PC-3 (cell line): ENCODE results near the gene UBASH3B. TPM values are rescaled to one million over a fixed set of nuclear protein-coding genes. Genes with fewer than 3 reads are reported as not detected.

Experiments
- ATAC-seq: fragments of 200-7000 bp; cut with Tn5 transposase; 2 replicates; pipeline ENCODE4 v1.9.1; 2020; ENCODE audit warnings: mild to moderate bottlenecking, moderate library complexity
- BruUV-seq: library from RNA; stranded (reverse); fragments of 400-500 nt; replicated peaks from 2 replicates; lab custom pipeline; 2021; lab: Mats Ljungman, UMichigan
- CTCF ChIA-PET: fragments of 300-600 bp; sonication (Branson Sonifier 250); formaldehyde crosslinking; loops from one replicate; lab custom pipeline; 2022; ENCODE audit warnings: antibody characterized with exemption; lab: Charles Lee
- POLR2A ChIA-PET: fragments of 300-600 bp; sonication (Branson Sonifier 250); formaldehyde crosslinking; loops from one replicate; lab custom pipeline; 2022; ENCODE audit warnings: antibody characterized with exemption; ENCODE audit not compliant: unreplicated experiment; lab: Charles Lee
- DNase-seq: peaks from one replicate; pipeline ENCODE4 v3.0.0-alpha.2; 2015
- H2AFZ ChIP-seq: fragments of 300-600 bp; sonication (generic); 2 replicates; pipeline ENCODE4 v1.6.0; 2016; ENCODE audit warnings: antibody characterized with exemption, low read length
- H3F3A ChIP-seq: fragments of 300-600 bp; sonication (generic); one replicate; pipeline ENCODE4 v1.6.0; 2017; ENCODE audit warnings: antibody characterized with exemption, low read length, control low read depth, mild to moderate bottlenecking; ENCODE audit not compliant: unreplicated experiment
- H3K27ac ChIP-seq: fragments of 300-600 bp; sonication (generic); 2 replicates; pipeline ENCODE4 v1.5.1; 2016; ENCODE audit warnings: mild to moderate bottlenecking, low read length
- H3K27me3 ChIP-seq: fragments of 300-600 bp; sonication (generic); 2 replicates; pipeline ENCODE4 v1.6.1; 2016; ENCODE audit warnings: low read length, mixed read lengths
- H3K36me3 ChIP-seq: fragments of 300-600 bp; sonication (generic); 2 replicates; pipeline ENCODE4 v1.6.1; 2016; ENCODE audit warnings: low read depth, mixed run types, low read length, mixed read lengths
- H3K4me1 ChIP-seq: fragments of 300-600 bp; sonication (generic); 2 replicates; pipeline ENCODE4 v1.5.1; 2016; ENCODE audit warnings: low read length; ENCODE audit not compliant: insufficient read depth
- H3K4me2 ChIP-seq: fragments of 300-600 bp; sonication (generic); 2 replicates; pipeline ENCODE4 v1.6.0; 2016; ENCODE audit warnings: low read length
- H3K4me3 ChIP-seq: fragments of 300-600 bp; sonication (generic); 2 replicates; pipeline ENCODE4 v1.5.1; 2016; ENCODE audit warnings: mild to moderate bottlenecking, low read length, mixed read lengths
- H3K79me2 ChIP-seq: fragments of 300-600 bp; sonication (generic); 2 replicates; pipeline ENCODE4 v1.6.1; 2017; ENCODE audit warnings: low read length, mixed read lengths
- H3K9ac ChIP-seq: fragments of 300-600 bp; sonication (generic); 2 replicates; pipeline ENCODE4 v1.6.0; 2016; ENCODE audit warnings: mild to moderate bottlenecking, low read length
- H3K9me2 ChIP-seq: fragments of 300-600 bp; sonication (generic); replicated peaks from 2 replicates; pipeline ENCODE4 v1.6.1; 2016; ENCODE audit warnings: mixed run types, low read length, mixed read lengths
- H3K9me3 ChIP-seq: fragments of 300-600 bp; sonication (generic); 2 replicates; pipeline ENCODE4 v1.6.1; 2016; ENCODE audit warnings: low read length, mixed read lengths
- H4K20me1 ChIP-seq: fragments of 300-600 bp; sonication (generic); 2 replicates; pipeline ENCODE4 v1.6.1; 2016; ENCODE audit warnings: low read length, mixed read lengths
- CTCF ChIP-seq: fragments of 300-600 bp; sonication (generic); conservative IDR thresholded peaks from 2 replicates; pipeline ENCODE4 v1.5.1; 2017; ENCODE audit warnings: antibody characterized with exemption, low read depth, mild to moderate bottlenecking, low read length
- EZH2 ChIP-seq: fragments of 300-600 bp; sonication (generic); IDR thresholded peaks from one replicate; pipeline ENCODE4 v1.6.1; 2017; ENCODE audit warnings: antibody characterized with exemption, mild to moderate bottlenecking, low read length; ENCODE audit not compliant: unreplicated experiment
- EZH2phosphoT487 ChIP-seq: fragments of 300-600 bp; sonication (generic); IDR thresholded peaks from 2 replicates; pipeline ENCODE4 v1.6.1; 2018; ENCODE audit warnings: mild to moderate bottlenecking, antibody characterized with exemption, low read length, borderline replicate concordance
- intact Hi-C: fragments of 100-400 bp; cut with micrococcal nuclease; formaldehyde crosslinking; loops from 2 replicates; pipeline ENCODE4 v1.9.0; 2023
- total RNA-seq: library from RNA; depleted of rRNA; stranded (reverse); fragments of >200 nt; gene quantifications from 2 replicates; pipeline ENCODE4 v1.2.3, GENCODE V29; 2014

Gene UBASH3B
- total RNA-seq, 1 experiment from 2014 or later, result 178 TPM

GRCh38 chr11:122816761-122817520, 161.4 kb downstream of the UBASH3B start:
- CTCF ChIA-PET, result interaction anchor here (0.7 to 1.0 kb wide), 2 partner anchors 186 to 188 kb away, joined by 3 to 4 read pairs; no protein-coding TSS in a partner anchor
- Histone ChIP-seq H3K27ac (peak overlapping the region; percentile 92), H3K4me3 (peak overlapping the region; percentile 37), H3K4me1 (peaks cover 20% of the 10 kb centered on the region), H3K9me3 (no peaks in the 10 kb centered on the region), H3K9me2 (no peaks in the 10 kb centered on the region), H3F3A (no peaks in the 10 kb centered on the region), H3K36me3 (no peaks in the 10 kb centered on the region), H3K9ac (peak overlapping the region; percentile 63), H4K20me1 (no peaks in the 10 kb centered on the region), H3K79me2 (no peaks in the 10 kb centered on the region), H3K4me2 (peak overlapping the region; percentile 78), H3K27me3 (no peaks in the 10 kb centered on the region), H2AFZ (peak overlapping the region; percentile 41)
- intact Hi-C loops, result no loop called here
- DNase-seq (peak; percentile 98), ATAC-seq (peak; percentile 66)
- BruUV-seq, result no TSS peak
- TF ChIP-seq EZH2 (no peak), EZH2phosphoT487 (no peak), CTCF (no peak)
- POLR2A ChIA-PET, result interaction anchor here (0.6 to 1.2 kb wide), 3 partner anchors 13 to 40 kb away, joined by 3 to 5 read pairs (median 4); no protein-coding TSS in a partner anchor

GRCh38 chr11:122820158-122820557, 164.6 kb downstream of the UBASH3B start:
- ATAC-seq, result no peak
- TF ChIP-seq CTCF (no peak), EZH2 (no peak), EZH2phosphoT487 (no peak)
- no peaks in the 10 kb centered on the region for H3F3A ChIP-seq
- DNase-seq, result no peak
- CTCF ChIA-PET, result no interaction called here
- no peaks in the 10 kb centered on the region for H3K79me2 ChIP-seq
- no peaks in the 10 kb centered on the region for H3K27me3 ChIP-seq
- intact Hi-C loops, result no loop called here
- H3K9ac ChIP-seq, result no peak overlapping the region
- H3K36me3 ChIP-seq, result no peaks in the 10 kb centered on the region
- no TSS peak for BruUV-seq
- H4K20me1 ChIP-seq, result no peaks in the 10 kb centered on the region
- no peak overlapping the region for H2AFZ ChIP-seq
- peaks cover 20% of the 10 kb centered on the region for H3K4me1 ChIP-seq
- POLR2A ChIA-PET, result no interaction called here
- no peaks in the 10 kb centered on the region for H3K9me3 ChIP-seq
- H3K9me2 ChIP-seq, result no peaks in the 10 kb centered on the region
- no peak overlapping the region for H3K4me2 ChIP-seq
- H3K4me3 ChIP-seq, result no peak overlapping the region
- no peak overlapping the region for H3K27ac ChIP-seq

- H3K9ac ChIP-seq, result no peak overlapping the region
- ChIA-PET CTCF (interaction anchor here (0.6 kb wide), 1 partner anchor 31 kb away, joined by 4 read pairs; no protein-coding TSS in a partner anchor), POLR2A (interaction anchor here (0.6 kb wide), 1 partner anchor 18 kb away, joined by 4 read pairs; no protein-coding TSS in a partner anchor)
- no peak overlapping the region for H3K4me2 ChIP-seq
- DNase-seq, result no peak
- no peak for TF ChIP-seq CTCF
- TF ChIP-seq EZH2, result no peak
- no peak for TF ChIP-seq EZH2phosphoT487
- H3F3A ChIP-seq, result no peaks in the 10 kb centered on the region
- no peak overlapping the region for H2AFZ ChIP-seq
- H3K27ac ChIP-seq, result no peak overlapping the region
- H3K9me3 ChIP-seq, result no peaks in the 10 kb centered on the region
- H4K20me1 ChIP-seq, result no peaks in the 10 kb centered on the region
- intact Hi-C loops, result no loop called here
- H3K4me1 ChIP-seq, result peaks cover 15% of the 10 kb centered on the region
- H3K4me3 ChIP-seq, result no peak overlapping the region
- H3K27me3 ChIP-seq, result no peaks in the 10 kb centered on the region
- H3K9me2 ChIP-seq, result no peaks in the 10 kb centered on the region
- H3K36me3 ChIP-seq, result no peaks in the 10 kb centered on the region
- no peaks in the 10 kb centered on the region for H3K79me2 ChIP-seq
- no TSS peak for BruUV-seq
- ATAC-seq, result no peak
Measured at GRCh38 chr11:122821169-122821568, 165.6 kb downstream of the UBASH3B start.
